Myocyte (in vitro differentiated cells): ENCODE results near the gene NIPA2. TPM values are rescaled to one million over a fixed set of nuclear protein-coding genes. Genes with fewer than 3 reads are reported as not detected.

Experiments
- DNase-seq: peaks from one replicate; pipeline ENCODE4 v3.0.0-alpha.2; 2012; ENCODE audit warnings: low read depth
- total RNA-seq: library from RNA; depleted of rRNA; stranded (reverse); fragments of >200 nt; gene quantifications from 2 replicates; pipeline ENCODE4 v1.2.3, GENCODE V29; 2014

NIPA2 gene
- total RNA-seq, 1 donor from 2014 or later = 99.8 TPM

DNA sequence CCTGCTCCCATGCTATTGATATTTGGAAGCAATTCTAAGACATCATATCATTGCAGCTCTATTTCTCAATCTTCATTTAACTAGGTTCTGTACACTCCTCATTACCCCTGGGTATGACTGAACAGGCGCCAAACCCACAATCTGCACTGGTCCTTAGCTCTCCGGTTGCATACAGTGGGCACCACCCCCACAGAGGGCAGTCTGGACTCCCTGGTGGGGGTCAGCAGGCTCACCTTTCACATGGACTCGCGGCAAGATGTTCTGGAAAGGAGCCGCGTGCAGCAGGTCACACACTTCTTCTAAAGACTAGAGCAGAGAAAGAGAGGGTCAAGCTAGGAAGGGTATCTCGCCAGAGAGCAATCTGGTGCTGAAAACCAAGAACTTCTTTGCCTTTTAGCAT is 36.5 kb downstream of the NIPA2 start:
- no peak for DNase-seq

DNA sequence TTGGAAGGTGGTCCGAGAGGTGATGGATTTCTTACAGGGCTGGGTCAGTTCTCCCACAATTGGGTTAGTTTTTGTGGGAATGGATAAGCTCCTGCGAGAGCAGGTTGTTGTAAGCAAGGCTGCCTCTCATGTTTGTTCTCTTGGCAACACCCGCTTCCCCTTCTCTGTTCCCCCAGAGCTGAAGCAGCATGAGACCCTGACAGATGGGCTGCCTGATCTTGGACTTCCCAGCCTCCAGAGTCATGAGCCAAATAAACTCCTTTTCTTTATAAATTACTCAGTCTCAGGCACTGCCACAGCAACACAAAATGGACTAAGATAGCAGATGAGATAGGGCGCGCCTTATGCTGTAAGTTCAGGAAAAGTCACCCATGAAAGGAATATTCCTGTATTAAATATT is 38.7 kb downstream of the NIPA2 start:
- no peak for DNase-seq

DNA sequence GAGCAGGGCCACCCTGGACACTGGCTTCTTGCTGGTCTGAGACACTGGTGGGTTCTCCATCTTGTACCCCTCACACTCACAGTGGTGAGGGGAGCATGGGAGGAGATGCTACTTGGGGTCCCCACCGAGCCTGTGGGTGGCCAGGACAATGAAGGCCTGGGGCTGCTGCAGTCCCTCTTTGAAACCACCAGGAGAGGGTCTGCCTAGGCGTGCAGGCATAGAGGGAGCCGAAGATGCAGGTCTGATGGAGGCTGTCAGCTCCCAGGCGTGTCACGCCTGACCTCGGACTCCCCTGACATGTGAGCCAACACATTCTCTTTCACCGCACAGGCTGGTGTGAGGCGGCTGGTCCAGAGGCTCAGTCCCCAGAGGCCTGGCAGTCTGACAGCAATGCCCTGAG is 39.1 kb downstream of the NIPA2 start:
- peak; percentile 20 for DNase-seq

DNA sequence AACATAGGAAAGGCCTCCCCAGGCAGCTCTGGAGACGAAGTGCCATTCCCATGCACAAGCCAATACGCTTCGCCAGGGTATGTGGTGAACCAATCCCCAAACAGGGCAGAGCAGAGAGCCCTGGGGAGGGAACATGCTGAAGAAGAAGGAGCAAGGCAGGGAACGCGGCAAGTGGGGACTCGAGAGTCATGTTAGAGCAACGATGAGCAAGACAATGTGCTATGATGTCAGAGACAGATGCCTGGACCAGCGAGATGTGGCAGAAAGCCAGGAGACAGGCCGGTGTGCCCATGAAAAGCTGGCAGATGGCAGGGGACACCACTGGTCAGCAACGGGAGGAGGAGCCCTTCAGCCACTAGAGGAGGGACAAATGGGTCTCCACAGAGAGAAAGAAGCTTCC is 39.6 kb downstream of the NIPA2 start:
- DNase-seq = peak; percentile 91

DNA sequence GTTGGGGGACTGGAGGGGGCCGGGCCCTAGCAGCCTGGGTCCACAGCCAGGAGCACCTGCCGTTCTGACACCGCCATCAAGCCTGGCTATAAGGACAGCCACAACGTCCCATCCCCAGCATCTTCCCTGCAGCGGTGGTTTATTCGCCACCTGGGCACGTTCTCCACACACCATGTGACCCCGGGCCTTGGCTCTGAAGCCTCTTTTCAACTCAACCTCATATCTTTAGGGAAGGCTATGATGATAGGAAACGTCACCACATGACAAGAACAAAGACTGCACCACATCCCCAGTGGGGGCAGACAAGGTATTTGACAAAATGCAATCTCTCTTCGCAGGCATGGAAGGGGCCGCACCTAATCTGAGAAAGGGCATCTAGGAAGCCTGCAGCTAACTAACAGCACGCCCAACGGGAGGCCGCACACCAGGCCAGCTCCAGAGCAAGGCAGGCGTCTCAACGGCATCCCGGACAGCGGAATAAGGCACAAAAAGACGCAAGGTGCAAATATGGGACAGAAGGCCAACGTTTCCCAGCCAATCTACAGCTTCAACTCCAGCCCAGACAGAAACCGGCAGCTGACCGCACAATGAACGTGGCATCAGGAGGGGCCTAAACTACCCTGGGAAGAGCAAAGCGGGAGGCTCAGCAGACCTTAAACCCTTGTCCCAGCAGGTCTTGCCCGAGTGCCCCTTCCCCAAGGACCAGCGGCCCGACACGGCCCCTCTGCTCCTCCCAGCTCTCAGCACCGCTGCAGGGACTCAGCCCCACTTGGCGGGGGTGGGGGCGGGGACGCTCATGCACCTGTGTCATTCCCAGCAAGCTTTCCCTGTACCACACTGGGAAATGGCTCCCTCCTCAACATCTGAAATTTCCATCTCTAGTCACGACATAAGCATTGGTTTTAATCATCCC is 41.9 kb downstream of the NIPA2 start:
- no peak for DNase-seq

DNA sequence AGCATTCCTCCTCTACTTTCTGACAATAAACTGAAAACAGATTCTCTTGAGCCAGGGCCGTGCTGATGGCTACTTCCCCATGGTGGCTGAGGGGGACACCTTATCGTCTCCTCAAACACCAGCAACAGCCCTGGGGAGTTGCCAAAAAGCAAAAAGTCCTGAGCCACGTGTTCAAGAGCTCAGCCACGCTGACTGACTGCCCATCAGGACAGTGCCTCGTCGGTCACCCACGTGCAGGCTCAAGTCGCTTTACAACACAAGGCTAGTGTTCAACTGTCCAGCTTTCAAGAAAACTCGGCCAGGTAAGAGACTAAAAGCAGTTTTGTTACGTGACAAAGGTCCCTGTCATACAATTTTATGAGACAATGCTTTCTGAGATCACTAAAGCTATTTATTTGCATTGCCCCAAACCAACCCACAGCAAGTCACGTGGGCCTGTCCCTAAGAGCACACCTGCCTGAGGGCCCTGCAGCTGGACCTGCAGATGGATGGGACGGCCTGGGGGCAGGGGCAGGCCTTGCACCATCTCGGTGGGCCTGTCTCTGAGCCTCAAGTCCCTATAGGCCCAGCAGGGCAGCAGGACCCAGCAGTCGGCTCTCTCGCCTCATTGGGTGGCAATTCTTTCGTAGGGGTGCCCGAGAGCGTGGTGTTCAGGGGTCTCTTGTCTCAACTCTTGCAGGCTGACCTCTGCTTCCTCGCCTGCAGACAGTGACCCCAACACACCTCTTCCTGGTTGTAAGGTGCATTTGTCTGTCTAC is 42.7 kb downstream of the NIPA2 start:
- DNase-seq = no peak

DNA sequence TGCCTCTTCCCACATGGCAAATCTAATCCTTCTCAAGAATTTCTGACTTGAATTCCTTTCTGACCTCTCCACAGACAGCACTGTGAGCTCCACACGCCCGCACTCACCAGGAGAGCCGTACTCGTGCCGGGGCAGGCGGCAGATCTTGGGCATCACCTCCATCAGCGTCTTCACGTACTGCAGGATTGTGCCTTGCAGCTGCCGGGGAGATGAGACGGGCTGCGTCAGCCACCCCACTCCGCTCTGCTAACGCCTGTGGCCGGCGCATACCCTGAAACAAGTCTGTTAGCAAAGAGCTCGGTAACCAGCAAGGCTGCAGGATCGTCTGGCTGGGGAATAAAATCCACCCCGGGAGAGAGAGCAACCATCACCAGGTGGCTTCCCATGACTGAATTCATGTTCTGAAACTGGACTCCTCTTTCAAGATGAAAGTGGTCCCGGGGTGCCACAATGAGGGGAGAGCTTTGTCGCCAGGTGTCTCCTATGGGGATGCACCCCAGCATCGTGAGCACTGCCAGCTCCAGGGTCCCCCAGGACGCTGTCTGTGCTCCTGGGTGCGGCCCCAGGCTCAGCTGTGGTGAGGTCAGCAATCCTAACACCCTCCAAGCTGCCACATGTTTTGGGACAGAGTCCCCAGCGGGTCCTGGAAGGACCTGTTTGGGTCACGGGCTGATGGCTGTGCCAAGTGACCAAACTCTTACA is 43.4 kb downstream of the NIPA2 start:
- DNase-seq = no peak

DNA sequence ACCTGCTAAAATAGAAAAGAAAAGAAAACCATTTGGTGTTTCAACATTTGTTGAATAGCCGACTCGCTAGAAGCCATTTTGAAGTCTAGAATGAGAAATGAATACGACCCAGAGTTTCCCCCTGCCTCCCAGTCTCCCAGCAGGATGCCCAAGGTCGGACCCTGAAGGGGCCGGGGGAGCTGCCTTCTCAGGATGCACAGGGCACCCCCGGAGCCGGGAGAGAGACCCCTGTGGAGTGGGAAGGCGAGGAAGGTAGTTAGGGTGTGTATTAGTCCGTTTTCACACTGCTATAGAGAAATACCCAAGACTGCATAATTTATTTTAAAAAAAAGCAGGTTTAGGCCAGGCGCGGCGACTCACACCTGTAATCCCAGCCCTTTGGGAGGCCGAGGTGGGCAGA is 44.7 kb downstream of the NIPA2 start:
- DNase-seq = no peak

DNA sequence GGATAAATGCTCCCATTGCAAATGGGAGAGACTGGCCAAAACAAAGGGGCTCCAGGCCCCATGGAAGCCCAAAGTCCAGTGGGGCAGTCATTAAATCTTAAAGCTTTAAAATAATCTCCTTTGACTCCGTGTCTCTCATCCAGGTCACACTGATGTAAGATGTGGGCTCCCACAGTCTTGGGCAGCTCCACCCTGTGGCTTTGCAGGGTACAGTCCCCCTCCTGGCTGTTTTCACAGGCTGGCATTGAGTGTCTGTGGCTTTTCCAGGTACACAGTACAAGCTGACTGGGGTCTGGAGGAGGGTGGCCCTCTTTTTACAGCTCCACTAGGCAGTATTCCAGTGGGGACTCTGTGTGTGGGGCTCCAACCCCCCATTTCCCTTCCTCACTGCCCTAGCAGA is 45.9 kb downstream of the NIPA2 start:
- peak; percentile 23 for DNase-seq

DNA sequence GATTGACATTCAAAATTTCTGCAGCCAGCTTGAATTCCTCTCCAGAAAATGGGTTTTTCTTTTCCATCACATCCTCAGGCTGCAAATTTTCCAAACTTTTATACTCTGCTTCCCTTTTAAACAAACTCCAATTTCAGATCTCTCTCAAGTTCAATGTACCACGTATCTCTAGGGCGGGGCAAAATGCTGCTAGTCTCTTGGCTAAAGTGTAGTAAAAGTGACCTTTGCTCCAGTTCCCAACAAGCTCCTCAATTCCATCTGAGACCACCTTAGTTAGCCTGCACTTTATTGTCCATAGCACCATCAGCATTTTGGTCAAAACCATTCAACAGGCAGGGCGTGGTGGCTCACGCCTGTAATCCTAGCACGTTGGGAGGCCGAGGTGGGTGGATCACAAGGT is 46.7 kb downstream of the NIPA2 start:
- no peak for DNase-seq

DNA sequence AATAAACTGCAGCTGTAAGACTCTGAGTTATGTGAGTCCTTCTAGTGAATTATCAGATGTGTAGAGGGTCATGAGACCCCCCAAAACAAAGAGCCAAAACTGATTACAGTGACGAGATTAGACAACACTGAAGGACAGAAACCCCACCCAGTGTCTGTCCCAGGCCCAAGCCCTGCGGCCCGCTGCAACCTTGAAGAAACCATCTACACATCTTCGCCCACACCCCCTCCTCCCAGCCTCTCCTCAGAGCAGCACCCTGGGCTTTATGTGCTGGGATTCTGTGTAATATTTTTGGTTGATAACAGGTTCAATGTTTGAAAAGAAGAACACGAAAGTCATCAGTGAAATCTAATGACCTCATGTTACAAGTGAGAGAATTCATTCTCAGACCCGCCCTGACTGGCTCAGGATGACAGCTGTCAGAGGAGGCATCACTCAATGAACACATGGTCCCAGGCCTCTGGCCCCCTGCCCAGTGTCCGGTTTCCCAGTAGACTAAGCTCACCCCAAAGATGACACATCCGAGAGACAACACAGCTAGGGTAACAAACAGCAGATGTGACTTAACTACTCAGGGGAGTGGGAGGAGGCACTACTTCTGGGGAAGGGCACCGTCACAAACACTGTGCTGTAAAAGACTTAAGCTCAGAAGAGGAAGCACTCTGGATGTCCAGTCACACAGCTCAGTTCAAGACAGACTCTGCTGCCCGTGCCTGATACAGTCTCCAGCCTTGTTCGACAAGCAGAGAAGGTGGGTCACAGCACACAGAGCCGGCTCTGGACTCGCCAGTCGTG is 48.9 kb downstream of the NIPA2 start:
- DNase-seq = peak; percentile 100

DNA sequence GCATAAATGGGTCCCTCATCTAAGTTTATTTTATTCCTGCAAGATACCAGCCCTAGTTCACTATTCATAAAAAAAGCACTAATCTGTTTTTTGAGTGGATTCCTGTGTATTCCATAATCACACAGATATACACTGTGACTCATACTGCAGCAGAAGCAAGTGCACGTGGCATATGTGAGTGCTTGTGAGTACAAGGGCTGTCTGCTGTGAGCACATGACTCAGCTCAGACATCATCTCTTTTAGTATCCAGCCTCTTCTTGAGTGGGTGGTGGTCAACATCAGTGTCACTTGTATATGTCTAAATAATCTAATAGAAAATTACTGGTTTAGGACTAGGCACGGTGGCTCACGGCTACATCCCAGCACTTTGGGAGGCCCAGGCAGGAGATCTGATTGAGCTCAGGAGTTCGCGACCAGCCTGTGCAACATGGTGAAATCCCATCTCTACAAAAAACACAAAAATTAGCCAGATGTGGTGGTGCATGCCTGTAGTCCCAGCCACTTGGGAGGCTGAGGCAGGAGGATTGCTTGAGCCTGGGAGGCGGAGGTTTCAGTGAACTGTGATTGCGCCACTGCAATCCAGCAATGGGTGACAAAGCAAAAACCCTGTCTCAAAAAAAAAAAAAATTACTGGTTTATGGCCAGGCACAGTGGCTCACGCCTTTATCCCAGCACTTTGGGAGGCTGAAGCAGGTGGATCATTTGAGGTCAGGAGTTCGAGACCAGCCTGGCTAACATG is 49.8 kb downstream of the NIPA2 start:
- DNase-seq = peak; percentile 88

DNA sequence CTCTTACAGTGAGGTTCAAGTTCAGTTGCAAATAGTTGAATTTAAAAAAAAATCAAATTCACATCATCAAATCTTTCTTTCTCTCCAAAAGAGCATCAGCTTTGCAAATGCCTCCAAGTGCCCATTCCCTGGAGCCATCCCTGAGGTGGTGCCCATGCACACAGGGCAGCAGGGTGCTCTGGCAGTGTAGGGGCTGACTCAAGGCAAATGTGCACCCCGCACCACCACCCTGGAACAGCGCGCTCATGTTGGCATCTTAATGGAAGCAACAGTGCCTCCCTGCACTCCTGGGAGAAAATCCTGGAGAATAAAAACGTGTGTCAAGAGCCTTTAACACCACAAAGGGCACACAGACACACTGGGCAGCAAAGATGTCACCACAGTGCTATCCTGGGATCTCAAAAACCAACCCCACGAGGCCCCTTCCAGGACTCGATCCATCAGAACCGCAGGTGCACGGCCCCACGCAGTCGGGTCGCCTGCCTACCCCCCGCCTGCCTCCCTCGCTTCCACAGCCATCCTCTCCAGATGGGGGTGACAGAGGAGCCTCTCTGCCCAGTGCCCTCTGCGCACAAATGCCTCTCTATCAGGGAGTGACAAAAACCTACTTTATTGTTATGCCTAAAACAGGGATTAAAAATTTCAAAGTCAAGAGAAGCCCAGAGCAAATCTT is 50.8 kb downstream of the NIPA2 start:
- no peak for DNase-seq

DNA sequence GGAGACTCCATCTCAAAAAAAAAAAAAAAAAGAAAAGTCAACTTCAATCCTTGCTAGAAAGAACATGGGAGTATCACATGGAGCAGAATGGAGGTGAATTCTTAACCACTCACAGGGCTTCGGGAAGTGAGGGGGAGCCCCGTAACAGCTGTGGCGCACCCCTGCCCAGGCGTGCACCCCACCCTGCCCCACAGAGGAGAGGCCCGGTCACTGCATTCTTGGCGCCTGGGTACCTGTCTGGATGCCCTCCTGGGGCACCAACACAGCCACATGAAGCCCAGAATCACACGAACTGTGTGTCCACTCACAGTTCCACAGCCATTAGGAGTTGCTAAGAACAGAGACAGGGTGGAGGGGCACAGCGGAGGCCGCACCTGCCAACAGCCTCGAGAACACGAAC is 51.8 kb downstream of the NIPA2 start:
- no peak for DNase-seq

DNA sequence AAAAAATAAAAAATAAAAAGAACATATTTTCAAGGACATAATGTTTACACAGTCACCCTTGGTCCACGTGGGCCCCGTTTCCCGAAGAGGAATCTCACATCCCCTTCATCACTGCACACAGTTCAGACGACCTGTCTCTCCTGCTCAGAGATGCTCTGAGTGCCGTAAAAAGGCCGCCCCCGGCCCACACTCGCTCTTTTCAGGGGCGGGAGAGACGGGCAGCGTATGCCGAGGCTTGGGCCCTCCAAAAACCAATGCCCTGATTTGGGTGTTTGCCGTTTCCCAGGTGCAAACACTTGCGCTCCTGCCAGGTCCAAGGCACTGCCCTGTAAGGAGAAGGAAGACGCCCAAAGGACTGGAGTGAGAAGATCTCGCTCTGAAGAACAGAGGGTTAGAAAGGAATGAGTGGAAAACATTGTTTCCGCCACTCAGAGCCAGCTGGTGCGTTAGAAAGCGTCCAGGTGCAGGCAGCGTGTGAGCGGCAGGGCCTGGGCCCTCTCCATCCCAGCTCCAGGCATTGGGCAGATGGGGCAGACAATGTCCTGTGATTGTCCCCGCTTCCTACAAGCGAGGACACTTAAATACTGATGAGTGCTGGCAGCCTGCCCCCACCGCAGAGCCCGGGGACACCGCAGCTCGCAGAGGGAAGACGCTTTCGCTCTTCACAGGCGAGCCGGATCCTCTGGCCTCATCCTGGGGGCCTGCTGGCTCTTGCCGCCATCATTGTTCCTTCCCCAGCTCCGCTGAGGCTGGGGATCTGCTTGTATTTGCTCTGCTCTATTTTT is 53.2 kb downstream of the NIPA2 start:
- DNase-seq = no peak

DNA sequence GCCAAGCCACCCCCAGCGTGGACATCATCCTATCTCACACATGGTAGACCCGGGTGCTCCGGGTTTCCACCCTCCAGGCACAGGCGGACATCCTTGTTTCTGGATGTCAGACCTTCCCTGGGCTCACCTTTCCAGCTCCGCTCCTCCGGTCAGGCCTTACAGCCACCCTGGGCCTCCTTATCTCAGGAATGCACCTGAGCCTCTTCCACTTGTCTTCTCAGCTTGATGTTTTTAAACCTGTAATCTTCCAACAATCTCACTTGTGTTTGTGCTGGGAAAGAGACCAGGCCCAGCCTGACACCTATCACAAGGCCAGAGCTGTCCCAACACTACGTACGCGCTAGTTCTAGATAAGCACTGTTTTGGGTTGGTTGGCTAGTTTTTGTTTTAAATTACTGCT is 53.9 kb downstream of the NIPA2 start:
- no peak for DNase-seq

DNA sequence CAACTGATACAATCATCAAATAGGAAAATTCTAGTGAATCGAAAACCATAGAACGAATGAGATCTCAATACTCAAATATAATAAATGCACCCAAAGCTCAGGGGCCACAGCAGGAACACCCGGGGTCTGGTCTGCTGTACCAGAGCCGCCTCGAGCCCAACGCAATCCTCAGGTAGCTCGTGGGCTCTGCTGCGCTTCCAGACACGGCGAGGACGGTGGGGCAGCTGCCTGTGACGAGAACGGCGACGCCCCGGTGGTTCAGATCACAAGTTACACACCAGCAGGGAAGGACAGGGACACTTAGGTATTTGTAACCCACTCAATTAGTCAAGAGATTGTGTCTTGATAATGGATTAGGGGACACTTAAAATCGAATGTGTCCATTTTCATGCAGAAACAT is 54.6 kb downstream of the NIPA2 start:
- DNase-seq = no peak

DNA sequence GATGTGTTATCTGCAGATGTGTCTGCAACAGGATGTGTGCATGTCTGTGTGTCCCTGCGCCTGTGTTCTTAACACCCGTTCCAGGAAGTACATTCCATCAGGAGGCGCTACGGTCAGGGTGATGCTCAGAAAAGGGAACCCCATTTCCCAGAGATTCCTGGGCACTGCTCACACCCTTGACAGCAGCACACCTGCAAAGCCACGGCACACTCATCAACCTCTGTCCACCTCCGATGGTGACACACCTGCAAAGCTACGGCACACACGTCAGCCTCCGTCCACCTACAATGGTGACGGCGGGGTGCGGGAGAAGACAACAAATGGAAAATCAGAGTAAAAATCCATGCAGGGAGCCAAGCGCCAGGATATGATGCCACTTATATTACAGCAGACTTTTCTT is 55.4 kb downstream of the NIPA2 start:
- DNase-seq = no peak
